ENCODE data around the gene FBXW5.

Gene FBXW5

DNA sequence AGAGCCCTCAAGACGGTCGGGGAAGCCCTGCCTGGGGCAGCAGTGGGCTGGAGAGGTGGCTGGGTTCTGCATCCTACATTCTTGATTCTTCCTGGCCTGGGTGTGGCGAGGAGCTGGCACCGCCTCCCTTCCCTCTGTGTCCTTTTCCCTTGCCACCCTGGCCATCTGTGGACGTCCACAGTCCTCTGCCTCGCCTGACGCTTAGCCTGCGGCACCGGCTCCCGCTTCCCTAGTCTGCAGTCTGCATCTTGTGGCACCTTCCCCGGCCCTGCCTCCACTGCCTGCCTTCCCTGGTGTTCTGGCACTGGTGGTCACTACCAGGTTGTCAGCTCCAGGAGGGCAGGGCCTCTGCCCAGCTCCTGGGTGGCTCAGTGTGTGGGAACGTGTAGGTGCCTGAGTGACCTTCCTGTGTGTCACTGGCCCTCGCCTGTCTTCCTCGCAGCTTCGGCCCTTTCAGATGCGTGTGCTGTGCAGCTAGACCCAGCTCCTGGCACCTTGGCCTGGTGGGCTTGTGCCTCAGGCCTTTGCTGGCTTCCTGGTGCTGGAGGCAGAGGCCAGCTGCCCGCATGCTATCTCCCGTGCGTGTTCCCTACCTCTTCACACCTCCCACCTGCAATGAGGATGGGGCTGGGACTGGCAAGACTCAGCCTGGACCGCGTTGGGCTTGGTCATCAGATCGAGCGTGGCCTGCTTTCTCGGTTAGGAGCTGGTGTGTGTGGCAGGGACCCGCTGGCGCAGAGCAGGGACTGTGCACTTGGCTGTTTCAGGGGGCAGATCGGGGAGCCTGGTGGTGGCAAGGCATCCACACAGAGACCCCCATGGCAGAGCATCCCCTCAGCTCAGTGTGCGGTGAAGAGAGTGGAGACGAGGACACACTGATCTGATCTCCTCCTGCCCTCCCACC lies 37.3 kb downstream of the FBXW5 start:
- DNase-seq: no peak

GRCh38 chr9:136906266-136906665 lies 38.3 kb downstream of the FBXW5 start:
- no peak for DNase-seq

- no peak for DNase-seq
These were observed 41.4 kb downstream of the FBXW5 start for GRCh38 chr9:136903041-136903554.

DNA sequence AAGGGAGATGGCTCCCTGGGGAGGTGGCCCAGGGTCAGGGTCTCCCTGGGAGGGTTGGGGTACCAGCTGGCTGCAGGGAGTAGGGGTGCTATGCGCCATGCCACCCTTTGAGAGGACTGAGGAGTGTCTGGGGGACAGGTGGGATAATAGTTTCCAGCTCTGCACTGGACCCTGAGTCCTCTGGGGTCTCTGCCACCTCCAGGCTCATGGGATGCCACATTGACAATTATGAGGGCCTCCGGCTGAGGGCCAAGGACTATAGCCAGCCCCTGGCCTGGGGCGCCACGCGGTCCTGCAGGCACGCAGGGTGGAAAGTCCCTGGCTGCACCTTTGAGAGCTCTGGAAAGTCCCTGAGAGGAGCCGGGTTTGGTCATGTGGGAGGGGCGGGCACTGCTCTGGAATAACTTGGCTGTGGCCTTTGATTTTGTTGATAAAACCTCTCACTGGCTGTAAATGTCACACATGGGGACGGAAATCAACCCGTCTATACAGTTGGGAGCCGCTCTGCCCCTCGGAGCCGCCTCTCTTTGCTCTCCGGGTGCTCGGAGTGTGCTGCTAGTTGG lies 42.2 kb downstream of the FBXW5 start:
- no peak for DNase-seq

DNA sequence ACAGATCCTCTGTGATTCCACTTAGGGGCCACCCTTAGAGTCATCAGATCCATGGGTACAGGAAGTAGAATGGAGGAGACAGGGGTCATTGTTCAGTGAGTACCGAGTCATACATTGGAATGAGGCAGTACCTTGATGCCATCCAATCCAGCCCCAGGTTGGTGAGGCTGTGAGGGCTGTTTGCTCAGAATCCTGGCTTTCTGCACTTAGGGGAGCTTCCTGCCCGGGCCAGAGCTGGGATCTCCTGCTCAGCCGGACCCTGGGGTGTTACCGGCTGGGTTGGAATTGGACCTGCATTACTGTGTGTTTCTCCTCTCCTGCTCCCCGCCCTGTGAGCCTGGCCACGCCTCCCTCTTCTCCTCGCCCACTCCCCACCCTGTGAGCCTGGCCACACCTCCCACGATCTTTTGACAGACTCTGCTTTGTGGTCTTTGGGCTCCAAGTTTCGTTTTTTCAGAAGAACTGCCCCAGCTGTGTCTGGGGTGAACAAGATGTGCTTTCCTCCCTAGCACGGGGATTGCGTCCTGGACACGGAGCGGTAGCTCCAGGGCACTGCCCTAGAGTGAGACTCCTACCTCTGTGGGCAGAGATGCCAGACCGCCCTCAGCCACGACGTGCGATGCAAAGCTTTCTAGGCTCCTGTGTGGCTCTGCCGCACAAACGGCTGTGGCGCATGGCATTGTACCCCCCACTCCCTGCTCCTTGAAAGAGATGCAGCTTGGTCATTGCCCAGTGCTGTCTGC lies 42.9 kb downstream of the FBXW5 start:
- DNase-seq: no peak

DNA sequence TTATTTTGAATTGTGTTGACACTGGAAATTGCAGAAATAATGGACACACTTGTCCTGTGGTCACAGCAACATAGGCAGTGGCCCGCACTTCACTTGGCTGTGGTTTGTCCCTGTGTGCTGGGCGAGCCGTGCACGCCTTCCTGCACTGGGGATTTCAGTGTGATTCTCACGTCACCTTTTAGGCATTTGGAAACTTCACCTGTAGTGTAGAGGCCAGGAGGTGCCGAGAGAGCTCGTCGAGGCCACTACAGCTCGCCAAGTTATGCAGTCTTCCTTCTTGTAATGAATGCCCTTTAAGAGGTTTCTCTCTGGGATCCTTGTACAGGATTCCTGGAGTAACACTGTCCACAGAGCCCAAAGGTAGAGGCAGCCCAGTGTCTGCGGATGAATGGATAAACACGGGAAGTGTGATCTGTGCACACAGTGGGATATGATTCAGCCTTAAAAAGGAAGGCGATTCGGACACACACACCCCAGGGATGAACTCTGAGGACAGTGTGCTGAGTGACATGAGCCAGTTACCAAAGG lies 43.5 kb downstream of the FBXW5 start:
- DNase-seq: no peak

GRCh38 chr9:136900556-136900955 lies 44.0 kb downstream of the FBXW5 start:
- no peak for DNase-seq

DNA sequence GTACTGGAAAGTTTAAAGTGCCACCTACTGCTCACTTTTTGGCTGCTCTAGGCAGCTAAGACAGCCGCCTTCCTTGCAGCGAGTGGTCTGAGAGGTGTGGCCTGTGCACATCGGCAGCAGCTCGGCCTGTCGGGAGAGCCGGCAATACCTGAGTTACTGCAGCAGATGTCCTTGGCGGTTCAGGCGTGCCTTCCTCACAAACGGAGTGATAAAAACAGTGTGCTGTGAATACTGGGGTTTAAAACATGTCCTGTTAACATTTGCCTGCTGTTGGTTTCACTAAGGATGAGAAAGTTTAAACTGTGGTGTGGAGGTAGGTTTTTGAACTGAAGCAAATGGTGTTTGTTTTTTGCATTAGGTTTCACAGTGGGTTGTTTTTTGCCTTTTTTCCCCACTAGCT lies 45.3 kb downstream of the FBXW5 start:
- no peak for DNase-seq

DNA sequence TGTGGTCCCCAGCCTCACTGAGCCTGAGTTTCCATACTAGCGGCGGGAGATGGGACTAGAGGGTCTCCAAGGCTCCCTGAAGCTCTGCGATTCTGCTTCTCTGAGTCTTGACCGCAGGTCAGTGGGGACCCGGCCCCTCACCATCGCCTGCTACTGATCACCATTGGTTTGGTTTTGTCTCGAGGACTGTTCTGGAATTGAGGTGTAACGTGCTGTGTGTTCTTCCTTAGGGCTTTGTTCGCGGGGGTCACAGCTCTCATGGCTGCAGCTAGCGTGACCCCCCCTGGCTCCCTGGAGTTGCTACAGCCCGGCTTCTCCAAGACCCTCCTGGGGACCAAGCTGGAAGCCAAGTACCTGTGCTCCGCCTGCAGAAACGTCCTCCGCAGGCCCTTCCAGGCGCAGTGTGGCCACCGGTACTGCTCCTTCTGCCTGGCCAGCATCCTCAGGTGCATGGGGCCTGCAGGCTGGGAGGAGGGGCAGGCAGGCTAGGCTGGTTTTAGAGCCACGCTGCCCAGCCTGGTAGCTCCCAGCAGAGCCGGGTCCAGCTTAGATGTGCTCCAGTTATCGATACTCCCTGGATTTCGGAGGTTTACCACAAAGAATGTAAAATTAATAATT lies 45.9 kb downstream of the FBXW5 start:
- DNase-seq: no peak

- DNase-seq: no peak
These were observed 48.5 kb downstream of the FBXW5 start for GRCh38 chr9:136896027-136896426.

DNA sequence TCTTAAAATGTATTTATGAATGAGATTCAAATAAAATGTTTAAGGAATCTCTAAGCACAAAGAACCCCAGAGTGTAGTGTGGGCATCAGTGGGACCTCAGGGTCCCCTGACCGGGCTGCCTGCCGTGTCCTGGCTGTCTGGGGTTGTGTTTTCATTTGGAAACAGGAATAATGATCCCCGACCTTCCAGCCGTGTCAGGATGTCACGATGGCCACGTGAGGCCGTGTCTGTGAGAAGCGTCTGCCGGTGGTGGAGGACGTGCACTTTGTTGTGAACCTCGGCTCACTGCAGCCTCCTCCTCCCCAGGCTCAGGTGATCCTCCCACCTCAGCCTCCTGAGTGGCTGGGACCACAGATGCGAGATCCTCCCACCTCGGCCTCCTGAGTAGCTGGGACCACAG lies 53.9 kb downstream of the FBXW5 start:
- DNase-seq: no peak
